NT2/D1 (cell line): ENCODE results near the gene PAX4.

Experiments
- DNase-seq: peaks from one replicate; pipeline ENCODE4 v3.0.0-alpha.2; 2011; ENCODE audit warnings: low read depth, low spot score
- H3K27me3 ChIP-seq: 2 replicates; pipeline ENCODE4 v1.6.0; 2011; ENCODE audit warnings: mild to moderate bottlenecking; ENCODE audit not compliant: insufficient read length, insufficient read depth
- H3K36me3 ChIP-seq: 2 replicates; pipeline ENCODE4 v1.6.1; 2011; ENCODE audit warnings: mild to moderate bottlenecking, low read length, mixed read lengths; ENCODE audit not compliant: insufficient read depth, insufficient read length
- H3K4me1 ChIP-seq: 2 replicates; pipeline ENCODE4 v1.5.1; 2011; ENCODE audit not compliant: insufficient read depth, insufficient read length
- H3K4me3 ChIP-seq: 2 replicates; pipeline ENCODE4 v1.5.1; 2011; ENCODE audit warnings: low read depth; ENCODE audit not compliant: insufficient read length
- H3K9ac ChIP-seq: 2 replicates; pipeline ENCODE4 v1.6.0; 2011; ENCODE audit warnings: low read depth; ENCODE audit not compliant: insufficient read length
- H3K9me3 ChIP-seq: 2 replicates; pipeline ENCODE4 v1.5.1; 2011; ENCODE audit warnings: mild to moderate bottlenecking, low read length; ENCODE audit not compliant: insufficient read depth
- SUZ12 ChIP-seq: IDR thresholded peaks from 2 replicates; pipeline ENCODE4 v1.6.1; 2011; ENCODE audit not compliant: insufficient read length, insufficient read depth; ENCODE audit errors: extremely low read depth
- YY1 ChIP-seq: IDR thresholded peaks from 2 replicates; pipeline ENCODE4 v1.6.1; 2011; ENCODE audit not compliant: insufficient read length, insufficient read depth
- ZNF274 ChIP-seq: IDR thresholded peaks from 2 replicates; pipeline ENCODE4 v1.6.1; 2011; ENCODE audit warnings: mild to moderate bottlenecking, low read depth, low read length

The PAX4 gene

DNA sequence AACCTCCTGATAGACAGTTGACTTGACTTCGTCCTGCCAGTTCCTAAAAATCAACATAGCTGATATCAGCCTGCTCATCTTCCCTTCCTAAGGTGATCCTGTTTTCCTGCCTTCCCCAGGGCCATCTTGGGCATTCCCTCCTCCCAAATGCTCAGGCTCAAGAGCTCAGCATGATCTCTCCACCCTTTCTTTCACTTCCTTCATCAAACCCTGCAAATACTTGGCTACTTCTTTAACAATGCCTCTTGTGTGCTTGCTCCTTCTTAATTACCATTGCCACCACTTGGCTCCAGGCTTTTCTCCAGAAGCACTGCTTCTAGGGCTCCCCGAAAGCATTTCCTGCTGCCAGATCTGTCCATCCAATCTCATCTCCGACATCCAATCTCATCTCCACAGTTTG lies 17.1 kb downstream of the PAX4 start:
- no peak overlapping the region for H3K9ac ChIP-seq
- DNase-seq: no peak
- TF ChIP-seq SUZ12: no peak
- no peak for TF ChIP-seq YY1
- TF ChIP-seq ZNF274: no peak
- H3K4me3 ChIP-seq: no peak overlapping the region
- no peaks in the 10 kb centered on the region for H3K9me3 ChIP-seq
- H3K4me1 ChIP-seq: no peaks in the 10 kb centered on the region
- no peaks in the 10 kb centered on the region for H3K36me3 ChIP-seq
- no peaks in the 10 kb centered on the region for H3K27me3 ChIP-seq

DNA sequence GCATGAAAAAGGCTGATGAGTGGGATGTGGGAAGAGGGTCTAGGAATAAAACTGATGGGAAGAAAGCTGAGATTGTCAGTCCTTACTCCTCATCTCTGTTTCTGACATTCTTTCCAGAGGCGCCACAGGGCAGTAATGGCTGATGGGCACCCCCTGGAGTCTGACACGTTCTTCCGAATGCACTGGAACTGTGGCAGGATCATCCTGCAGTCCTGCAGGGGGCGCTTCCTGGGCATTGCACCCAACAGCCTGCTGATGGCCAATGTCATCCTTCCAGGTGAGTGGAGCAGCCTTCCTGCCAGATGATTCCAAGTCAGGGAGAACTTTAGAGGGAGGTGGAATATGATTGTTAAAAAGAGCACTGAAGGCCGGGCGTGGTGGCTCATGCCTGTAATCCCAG lies 19.6 kb downstream of the PAX4 start:
- no peak overlapping the region for H3K4me3 ChIP-seq
- no peaks in the 10 kb centered on the region for H3K27me3 ChIP-seq
- no peak for DNase-seq
- TF ChIP-seq YY1 (no peak), SUZ12 (no peak), ZNF274 (no peak)
- no peaks in the 10 kb centered on the region for H3K36me3 ChIP-seq
- H3K4me1 ChIP-seq: no peaks in the 10 kb centered on the region
- H3K9ac ChIP-seq: no peak overlapping the region
- no peaks in the 10 kb centered on the region for H3K9me3 ChIP-seq

DNA sequence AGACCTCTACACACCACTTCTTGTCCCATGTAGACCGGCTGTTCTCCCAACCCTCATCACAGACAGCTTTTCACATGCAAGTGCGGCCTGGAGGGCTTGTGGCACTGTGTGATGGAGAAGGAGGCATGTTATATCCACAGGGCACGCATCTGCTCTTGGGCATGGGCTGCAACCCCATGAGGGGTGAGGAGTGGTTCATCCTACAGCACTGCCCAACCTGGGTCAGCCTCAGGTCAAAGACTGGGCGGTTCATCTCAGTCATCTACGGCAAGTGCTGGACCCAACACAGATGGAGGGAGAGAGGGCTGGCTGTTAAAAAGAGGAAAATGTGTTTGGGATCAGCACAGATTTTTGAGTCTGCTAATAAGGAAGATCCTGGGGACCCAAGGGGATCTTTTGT lies 22.2 kb downstream of the PAX4 start:
- no peak for TF ChIP-seq SUZ12
- no peak for TF ChIP-seq ZNF274
- TF ChIP-seq YY1: no peak
- Histone ChIP-seq H3K4me3 (no peak overlapping the region), H3K36me3 (peaks cover 12% of the 10 kb centered on the region), H3K9ac (no peak overlapping the region), H3K4me1 (no peaks in the 10 kb centered on the region), H3K27me3 (no peaks in the 10 kb centered on the region), H3K9me3 (no peaks in the 10 kb centered on the region)
- DNase-seq: no peak

DNA sequence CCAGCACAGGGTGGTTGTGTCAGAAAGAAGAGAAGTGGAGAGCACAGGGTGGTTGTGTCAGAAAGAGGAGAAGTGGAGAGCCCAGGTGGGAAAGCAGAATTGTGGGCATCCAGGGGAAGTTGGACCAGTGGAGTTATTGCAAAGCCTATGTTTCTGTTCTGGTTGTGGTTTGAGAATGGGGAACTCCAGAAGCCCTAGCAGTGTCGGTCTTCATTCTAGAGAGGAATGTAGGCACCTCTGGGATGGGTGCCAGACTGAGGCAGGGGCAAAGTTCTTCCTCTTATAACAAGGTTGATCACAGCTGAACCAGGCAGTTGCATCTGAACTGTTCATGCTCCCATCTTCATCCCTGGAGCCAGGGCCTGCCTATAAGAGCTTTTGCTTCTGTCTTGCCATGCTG lies 23.5 kb downstream of the PAX4 start:
- no peak for DNase-seq
- H3K4me3 ChIP-seq: no peak overlapping the region
- H3K27me3 ChIP-seq: no peaks in the 10 kb centered on the region
- H3K9me3 ChIP-seq: no peaks in the 10 kb centered on the region
- peaks cover 21% of the 10 kb centered on the region for H3K36me3 ChIP-seq
- H3K9ac ChIP-seq: no peak overlapping the region
- TF ChIP-seq SUZ12 (no peak), ZNF274 (no peak), YY1 (no peak)
- no peaks in the 10 kb centered on the region for H3K4me1 ChIP-seq

DNA sequence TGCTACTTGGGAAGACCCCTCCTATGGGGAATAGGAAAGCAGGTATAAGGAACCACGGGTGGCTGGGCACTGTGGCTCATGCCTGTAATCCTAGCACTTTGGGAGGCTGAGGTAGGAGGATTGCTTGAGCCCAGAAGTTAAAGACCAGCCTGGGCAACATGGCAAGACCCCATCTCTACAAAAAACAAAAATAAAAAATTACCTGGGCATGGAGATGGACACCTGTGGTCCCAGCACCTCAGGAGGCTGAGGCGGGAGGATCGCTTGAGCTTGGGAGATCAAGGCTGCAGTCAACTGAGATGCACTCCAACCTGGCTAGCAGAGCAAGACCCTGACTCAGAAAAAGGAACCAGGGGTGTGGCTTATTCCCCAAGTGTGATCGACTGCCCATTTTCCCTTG lies 25.4 kb downstream of the PAX4 start:
- Histone ChIP-seq H3K4me1 (no peaks in the 10 kb centered on the region), H3K9ac (no peak overlapping the region), H3K9me3 (no peaks in the 10 kb centered on the region), H3K36me3 (peaks cover 23% of the 10 kb centered on the region), H3K27me3 (peaks cover 5% of the 10 kb centered on the region), H3K4me3 (no peak overlapping the region)
- no peak for TF ChIP-seq ZNF274
- no peak for TF ChIP-seq YY1
- TF ChIP-seq SUZ12: no peak
- DNase-seq: no peak

DNA sequence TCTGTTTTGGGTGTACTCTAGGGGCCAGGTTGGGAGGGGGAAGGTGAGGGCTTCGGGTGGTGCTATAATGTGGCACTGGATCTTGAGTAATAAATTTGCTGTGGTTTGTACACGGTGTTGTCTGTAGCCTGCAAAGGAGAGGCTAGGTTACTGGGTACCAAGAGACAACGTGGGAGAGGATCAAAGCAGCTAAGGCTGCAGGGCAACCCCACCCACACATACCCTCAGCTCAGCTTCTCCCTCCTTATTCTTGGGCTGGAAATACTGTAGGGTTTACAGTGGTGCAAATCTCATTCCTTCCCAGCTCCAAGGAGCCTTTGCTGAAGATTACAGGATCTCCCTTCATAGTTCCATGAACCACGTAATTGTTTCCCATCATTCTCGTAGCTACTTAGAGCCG lies 26.4 kb downstream of the PAX4 start:
- DNase-seq: no peak
- Histone ChIP-seq H3K27me3 (peaks cover 14% of the 10 kb centered on the region), H3K4me3 (no peak overlapping the region), H3K9ac (no peak overlapping the region), H3K36me3 (peaks cover 23% of the 10 kb centered on the region), H3K4me1 (no peaks in the 10 kb centered on the region), H3K9me3 (no peaks in the 10 kb centered on the region)
- TF ChIP-seq YY1 (no peak), SUZ12 (no peak), ZNF274 (no peak)

DNA sequence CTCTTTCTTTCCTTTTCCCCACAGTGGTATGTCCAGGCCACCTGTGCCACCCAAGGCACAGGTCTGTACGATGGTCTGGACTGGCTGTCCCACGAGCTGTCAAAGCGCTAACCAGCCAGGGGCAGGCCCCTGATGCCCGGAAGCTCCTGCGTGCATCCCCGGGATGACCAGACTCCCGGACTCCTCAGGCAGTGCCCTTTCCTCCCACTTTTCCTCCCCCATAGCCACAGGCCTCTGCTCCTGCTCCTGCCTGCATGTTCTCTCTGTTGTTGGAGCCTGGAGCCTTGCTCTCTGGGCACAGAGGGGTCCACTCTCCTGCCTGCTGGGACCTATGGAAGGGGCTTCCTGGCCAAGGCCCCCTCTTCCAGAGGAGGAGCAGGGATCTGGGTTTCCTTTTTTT lies 26.8 kb downstream of the PAX4 start:
- TF ChIP-seq ZNF274 (no peak), SUZ12 (no peak), YY1 (no peak)
- Histone ChIP-seq H3K27me3 (peaks cover 18% of the 10 kb centered on the region), H3K4me1 (no peaks in the 10 kb centered on the region), H3K4me3 (no peak overlapping the region), H3K36me3 (peaks cover 23% of the 10 kb centered on the region), H3K9me3 (peaks cover 2% of the 10 kb centered on the region; the same call in 1 of the 2 replicates), H3K9ac (no peak overlapping the region)
- DNase-seq: no peak

DNA sequence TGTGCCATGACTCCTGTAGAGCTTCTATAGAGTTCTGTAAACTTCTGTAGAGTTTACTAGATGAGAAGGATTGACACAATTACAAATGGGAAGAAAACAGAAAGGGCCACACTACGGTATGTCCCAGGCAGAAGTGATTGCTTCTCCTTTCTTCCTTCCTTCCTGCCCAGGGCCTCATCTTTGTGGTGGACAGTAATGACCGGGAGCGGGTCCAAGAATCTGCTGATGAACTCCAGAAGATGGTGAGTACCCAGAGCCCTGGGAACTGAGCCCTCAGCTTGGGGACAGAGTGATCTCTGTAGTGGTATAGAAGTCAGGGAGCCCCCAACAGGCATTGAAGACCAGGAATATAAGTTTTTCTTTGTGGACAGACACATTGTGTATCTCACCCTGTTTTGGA lies 28.0 kb downstream of the PAX4 start:
- no peak for DNase-seq
- peaks cover 24% of the 10 kb centered on the region for H3K27me3 ChIP-seq
- no peak overlapping the region for H3K9ac ChIP-seq
- peaks cover 6% of the 10 kb centered on the region; the same call in 1 of the 2 replicates for H3K9me3 ChIP-seq
- TF ChIP-seq SUZ12: no peak
- no peak for TF ChIP-seq YY1
- no peak for TF ChIP-seq ZNF274
- H3K4me1 ChIP-seq: peaks cover under 1% of the 10 kb centered on the region
- peaks cover 23% of the 10 kb centered on the region for H3K36me3 ChIP-seq
- no peak overlapping the region for H3K4me3 ChIP-seq
